GM19455 (cell line): ENCODE results near the gene TELO2.

Experiments
- ATAC-seq: cut with Tn5 transposase; IDR thresholded peaks from one replicate; pipeline ENCODE4 v1.9.1; 2021; ENCODE audit not compliant: unreplicated experiment

Gene TELO2

DNA sequence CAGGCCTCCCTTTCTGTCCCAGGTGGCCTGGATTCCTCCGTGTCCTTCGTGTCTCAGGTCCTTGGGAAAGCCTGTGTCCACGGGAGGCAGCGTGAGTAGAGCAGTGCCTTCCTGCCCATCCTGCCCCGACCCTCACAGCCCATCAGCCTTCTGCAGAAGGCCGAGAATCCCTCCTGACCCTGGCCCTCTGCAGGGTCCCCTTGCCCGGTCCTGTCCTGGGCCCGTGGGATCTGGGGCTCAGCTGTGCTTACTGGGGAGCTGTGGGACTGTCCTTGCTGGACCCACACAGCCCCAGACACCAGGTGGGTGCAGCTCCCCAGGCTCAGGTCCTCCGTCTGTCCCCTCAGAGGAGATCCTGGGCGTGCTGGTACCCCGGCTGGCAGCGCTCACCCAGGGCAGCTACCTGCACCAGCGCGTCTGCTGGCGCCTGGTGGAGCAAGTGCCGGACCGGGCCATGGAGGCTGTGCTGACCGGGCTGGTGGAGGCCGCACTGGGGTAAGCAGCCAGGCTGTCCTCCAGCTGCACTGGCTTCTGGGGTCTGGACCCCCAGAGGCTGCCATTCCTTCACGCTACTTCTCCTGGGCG lies 3.9 kb downstream of the TELO2 start:
- no peak for ATAC-seq

DNA sequence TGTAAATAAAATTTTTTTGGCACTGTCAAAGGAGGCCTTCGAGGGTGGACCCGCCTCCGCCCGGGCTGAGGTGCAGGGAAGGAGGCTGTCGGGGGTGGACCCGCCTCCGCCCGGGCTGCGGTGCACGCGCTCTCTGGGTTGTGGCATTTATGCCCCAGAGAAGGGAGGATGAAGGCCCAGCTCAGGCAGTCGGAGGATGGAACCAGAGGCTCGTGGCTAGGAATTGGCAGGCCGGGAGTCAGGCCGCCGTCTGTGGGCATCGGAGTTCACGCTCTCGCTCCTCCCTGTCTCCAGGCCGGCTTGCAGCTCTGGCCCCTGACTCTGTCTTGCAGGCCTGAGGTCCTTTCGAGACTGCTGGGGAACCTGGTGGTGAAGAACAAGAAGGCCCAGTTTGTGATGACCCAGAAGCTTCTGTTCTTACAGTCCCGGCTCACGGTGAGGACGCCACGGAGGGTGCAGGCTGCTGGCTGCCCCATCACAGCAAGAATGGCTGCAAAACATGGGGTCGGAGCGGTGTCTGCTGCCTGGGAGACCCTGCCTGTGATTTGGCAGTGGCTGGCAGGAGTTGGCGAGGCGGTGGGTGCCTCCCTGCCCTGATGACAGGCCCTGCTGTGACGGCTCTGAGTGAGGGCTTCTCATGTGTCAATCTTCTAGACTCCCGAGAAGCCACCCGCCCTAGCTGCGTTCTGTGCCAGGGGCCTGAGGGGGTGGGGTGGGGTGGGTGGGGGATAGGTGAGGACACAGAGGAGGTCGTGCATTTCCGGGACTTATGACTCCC lies 5.9 kb downstream of the TELO2 start:
- ATAC-seq, result no peak

- no peak for ATAC-seq
Measured at GRCh38 chr16:1499756-1500464, 6.8 kb downstream of the TELO2 start.

GRCh38 chr16:1500465-1501150 lies 7.4 kb downstream of the TELO2 start:
- ATAC-seq, result no peak

DNA sequence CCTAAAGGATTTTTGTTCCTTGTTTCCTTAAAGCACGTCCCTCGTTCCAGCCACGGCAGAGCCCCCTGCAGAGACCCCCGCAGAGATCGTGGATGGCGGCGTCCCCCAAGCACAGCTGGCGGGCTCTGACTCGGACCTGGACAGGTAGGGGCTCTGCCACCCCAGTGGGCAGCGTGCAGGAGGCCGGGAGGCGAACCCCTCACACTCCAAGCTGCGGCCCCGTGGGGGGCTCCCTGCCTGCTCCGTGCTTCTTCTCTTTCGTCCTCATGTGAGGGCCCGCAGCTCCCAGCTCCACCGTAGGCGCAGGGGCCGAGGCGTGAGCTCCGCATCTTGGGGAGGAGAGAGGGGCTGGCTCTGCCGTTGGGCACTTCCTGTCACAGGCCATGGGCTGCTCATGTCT lies 8.5 kb downstream of the TELO2 start:
- no peak for ATAC-seq

DNA sequence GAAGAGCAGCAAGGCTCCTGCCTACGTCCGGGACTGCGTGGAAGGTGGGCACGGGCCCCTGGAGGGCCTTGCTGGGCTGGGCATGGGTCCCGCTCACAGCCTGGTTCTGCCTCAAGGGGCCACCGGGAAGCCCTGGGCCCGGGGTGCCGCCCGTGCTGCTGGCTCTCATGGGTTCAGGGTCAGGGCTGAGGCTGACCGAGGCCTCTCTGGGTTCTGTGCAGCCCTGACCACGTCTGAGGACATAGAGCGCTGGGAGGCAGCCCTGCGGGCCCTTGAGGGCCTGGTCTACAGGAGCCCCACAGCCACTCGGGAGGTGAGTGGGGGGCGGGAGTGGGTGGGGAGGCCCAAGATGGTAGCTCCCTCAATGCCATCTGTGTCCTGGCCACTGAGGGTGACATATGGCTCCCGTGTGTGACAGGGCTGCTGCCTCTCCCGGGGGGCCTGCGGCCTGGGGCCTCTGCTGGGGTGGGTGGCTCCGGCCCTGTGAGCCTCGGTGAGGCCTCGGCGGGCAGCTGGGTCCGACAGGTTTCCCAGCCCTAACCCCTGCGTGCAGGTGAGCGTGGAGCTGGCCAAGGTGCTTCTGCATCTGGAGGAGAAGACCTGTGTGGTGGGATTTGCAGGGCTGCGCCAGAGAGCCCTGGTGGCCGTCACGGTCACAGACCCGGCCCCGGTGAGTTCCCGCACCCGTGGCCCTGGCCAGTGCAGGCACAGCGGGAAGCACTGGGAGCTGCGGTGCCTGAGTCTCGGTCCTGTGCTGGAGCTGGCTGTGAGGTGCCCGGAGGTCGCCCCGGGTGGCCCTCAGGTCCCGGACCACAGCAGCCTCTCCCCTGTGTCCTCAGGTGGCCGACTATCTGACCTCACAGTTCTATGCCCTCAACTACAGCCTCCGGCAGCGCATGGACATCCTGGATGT lies 9.2 kb downstream of the TELO2 start:
- no peak for ATAC-seq

- ATAC-seq, result no peak
Measured at GRCh38 chr16:1503110-1503955, 10.2 kb downstream of the TELO2 start.

DNA sequence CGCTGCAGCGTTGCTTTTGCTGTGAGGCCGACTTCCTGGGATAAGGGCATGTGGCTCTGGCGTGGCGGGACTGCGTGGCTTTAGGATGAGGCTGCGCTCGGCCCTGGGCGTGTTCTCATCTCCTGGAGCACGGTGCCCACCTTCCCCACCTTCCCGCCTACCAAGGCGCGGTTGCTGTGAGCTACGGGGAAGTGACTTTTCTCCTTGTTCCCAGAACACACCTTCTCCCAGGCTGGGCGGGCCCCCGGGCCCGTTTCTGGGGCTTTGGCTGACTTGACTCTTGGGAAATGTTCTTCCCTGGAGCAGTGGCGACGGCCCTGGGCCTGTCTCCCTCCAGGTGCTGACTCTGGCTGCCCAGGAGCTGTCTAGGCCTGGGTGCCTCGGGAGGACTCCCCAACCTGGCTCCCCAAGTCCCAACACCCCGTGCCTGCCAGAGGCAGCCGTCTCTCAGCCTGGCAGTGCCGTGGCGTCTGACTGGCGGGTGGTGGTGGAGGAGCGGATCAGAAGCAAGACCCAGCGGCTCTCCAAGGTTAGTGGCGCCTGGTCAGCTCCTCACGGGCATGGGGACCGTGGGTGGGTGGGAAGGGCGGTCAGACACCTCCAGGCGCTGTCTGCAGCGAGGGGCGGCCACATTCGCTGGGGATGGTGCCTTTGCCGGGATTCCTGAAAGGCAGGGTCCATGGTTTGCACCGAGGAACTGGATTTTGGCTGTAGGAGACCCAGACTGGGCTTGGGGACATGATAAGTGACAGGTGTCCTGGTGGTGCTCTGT lies 12.1 kb downstream of the TELO2 start:
- no peak for ATAC-seq

GRCh38 chr16:1505912-1506311 lies 12.8 kb downstream of the TELO2 start:
- no peak for ATAC-seq

GRCh38 chr16:1506494-1507213 lies 13.5 kb downstream of the TELO2 start:
- ATAC-seq, result no peak

- ATAC-seq, result no peak
Measured at GRCh38 chr16:1508494-1509187, 15.5 kb downstream of the TELO2 start.

DNA sequence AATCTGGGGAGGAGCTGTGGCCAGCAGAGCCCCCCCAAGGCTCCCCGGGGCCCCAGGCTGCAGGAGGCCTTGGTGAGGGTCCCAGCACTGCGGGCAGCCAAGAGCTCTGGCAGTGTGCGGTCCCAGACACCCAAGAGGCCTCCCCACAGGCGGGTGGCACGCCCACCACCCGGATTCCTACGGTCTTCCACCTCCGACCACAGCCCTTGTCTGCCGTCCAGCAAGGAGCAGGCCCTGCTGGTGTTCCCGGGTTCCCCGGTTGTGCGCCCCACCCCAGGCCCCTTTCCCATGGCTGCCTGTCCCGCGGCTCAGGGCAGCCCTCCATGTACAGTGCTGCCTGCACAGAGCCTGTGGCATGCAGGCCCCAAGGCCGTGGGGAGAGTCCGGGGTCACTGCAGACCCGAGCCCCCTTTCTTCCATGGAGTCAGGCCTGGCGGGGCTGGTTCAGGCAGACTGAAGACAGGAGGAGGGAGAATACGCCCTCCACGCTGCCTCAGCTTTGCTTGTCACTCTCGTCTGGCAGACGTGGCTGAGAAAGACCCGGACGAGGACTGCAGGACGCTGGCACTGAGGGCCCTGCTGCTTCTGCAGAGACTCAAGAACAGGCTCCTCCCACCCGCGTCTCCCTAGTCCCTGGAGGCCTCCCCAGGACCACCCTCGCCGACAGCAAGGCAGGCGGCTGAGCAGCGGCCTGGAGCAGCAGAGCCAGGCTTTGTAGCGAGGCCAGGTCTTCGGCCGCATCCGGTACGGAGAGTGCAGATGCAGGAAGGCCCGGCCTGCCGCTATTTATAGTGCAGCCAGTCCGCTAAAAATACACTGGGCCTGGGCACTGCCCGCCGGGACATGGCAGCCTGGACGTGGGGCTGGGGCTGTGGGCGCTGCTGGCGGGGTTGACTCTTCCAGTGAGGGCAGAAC lies 16.4 kb downstream of the TELO2 start:
- no peak for ATAC-seq

GRCh38 chr16:1510272-1510671 lies 17.1 kb downstream of the TELO2 start:
- ATAC-seq, result no peak

GRCh38 chr16:1510941-1511351 lies 17.8 kb downstream of the TELO2 start:
- ATAC-seq, result no peak

- no peak for ATAC-seq
Measured at GRCh38 chr16:1511662-1512569, 18.8 kb downstream of the TELO2 start.

DNA sequence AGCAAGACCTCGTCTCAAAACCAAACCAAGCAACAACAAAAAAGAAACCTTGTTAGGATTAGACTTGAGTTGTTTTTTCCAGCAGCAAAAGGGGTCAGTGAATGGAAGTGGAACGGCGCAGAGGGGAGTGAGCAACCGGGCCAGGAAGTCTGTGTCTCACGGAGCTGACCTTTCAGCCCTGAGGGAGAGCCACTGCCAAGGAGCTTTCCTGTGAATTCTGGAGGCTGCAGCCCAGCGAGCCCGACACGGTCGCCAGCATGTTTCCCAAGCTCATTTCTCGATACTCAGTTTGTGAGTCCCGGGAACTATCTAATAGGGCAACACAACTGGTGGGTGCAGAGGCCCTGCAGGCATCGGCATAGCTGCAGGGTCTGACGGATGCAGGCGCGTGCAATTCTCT lies 19.6 kb downstream of the TELO2 start:
- ATAC-seq, result no peak
